ENCODE data around the gene EZR.

The EZR gene

DNA sequence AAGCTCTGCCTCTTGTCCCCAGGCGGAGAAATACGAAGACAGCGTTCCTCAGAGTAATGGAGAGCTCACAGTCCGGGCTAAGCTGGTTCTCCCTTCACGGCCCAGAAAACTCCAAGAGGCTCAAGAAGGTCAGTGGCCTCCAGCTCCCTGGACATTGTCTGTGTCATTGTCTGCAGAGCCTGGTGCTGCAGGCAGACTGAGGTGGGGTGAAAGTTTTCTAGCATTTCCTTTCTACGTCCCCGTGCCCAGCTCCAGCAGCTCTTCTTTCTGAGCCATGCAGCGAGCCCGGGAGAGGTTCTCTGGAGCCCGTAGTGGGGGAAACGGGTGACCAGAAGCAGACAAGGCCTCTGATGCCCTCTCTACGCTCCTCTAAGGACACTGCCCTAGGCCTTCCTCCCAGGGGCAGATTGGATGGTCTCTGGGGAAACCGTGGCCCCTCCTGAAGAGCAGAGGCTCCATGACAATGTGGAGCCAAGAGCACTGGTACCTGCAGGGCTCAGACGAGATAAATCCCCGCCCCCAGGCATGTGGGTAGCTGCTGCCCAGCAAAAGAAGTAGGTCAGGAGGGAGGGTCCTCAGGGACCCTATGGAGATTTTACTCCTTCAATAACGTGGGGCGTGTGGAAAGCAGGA is 58.4 kb downstream of the EZR start:
- DNase-seq (ENCODE audit: low spot score), result no peak

GRCh38 chr6:158759966-158760617 is 59.1 kb downstream of the EZR start:
- no peak for DNase-seq (ENCODE audit: low spot score)

GRCh38 chr6:158758941-158759479 is 60.2 kb downstream of the EZR start:
- DNase-seq (ENCODE audit: low spot score), result no peak

GRCh38 chr6:158758451-158758860 is 60.7 kb downstream of the EZR start:
- no peak for DNase-seq (ENCODE audit: low spot score)

- no peak for DNase-seq (ENCODE audit: low spot score)
Observed at GRCh38 chr6:158757753-158758090, 61.4 kb downstream of the EZR start.

DNA sequence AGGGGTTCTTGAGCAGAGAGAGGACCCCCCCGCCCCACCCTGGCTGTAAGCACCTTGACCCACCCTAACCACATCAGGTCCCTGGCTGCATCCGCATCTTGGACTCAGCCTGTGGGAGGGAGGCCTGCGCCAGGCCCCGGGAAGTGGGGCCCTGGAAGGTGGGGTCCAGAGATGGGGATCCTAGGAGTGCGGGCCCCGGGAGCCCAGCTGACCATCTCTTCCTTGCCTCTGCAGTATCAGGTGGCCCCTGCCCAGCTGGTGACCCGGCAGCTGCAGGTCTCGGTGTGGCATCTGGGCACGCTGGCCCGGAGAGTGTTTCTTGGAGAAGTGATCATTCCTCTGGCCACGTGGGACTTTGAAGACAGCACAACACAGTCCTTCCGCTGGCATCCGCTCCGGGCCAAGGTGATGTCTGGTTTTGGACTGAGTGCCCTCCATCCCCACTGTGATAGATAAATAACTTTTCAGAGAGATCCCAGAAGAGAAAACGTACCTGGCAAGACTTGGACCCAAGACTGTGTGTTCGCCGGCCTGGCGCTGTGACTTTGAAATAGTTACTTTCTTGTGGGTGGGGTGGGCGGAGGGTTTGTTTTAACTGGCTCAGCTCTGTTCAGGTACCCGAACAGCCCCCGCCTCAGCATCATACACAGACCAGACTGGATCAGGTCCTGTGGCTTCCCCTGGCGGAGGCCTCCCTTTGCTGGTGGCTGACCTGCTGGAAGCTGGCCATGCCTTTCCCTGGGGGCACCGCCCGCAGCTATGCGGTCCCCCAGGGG is 62.0 kb downstream of the EZR start:
- no peak for DNase-seq (ENCODE audit: low spot score)

- no peak for DNase-seq (ENCODE audit: low spot score)
Observed at GRCh38 chr6:158756126-158756525, 63.0 kb downstream of the EZR start.

- DNase-seq (ENCODE audit: low spot score), result no peak
Observed at GRCh38 chr6:158755636-158756035, 63.5 kb downstream of the EZR start.

DNA sequence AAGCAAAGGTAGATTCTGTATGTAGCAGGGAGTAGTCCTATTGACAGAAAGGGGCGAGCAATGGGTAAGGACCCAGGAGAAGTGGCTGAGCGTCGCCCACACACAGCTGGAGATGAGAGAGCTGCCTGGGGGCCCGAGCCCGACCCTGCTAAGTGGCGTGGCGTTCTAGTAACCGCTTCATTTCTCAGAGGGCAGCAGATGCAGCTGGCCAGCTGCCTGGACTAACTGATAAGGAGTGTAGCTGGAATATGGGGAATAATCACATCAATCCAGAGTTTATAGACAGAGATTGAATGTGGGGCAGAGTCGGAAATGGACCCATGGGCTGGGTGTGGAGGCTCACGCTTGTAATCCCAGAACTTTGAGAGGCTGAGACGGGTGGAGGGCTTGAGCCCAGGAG is 64.4 kb downstream of the EZR start:
- DNase-seq (ENCODE audit: low spot score), result no peak

DNA sequence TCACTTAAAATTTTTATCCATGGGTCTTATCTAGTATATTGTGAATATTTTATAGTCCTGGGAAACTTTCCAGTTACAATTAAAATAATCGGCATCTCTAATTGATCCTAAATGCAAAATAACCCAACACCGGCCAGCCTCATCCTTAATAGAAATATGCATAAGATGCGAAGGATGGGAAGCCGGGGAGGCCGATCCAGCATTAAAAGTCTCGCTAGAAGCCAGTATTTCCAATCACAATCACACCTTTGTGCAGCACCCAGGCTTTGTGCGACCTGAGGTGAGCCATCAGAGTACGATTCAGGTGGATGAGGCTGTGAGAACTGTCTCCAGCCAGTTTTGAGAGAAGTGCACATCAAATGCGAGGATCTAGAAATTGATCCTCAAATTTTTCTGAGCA is 65.4 kb downstream of the EZR start:
- no peak for DNase-seq (ENCODE audit: low spot score)

- no peak for DNase-seq (ENCODE audit: low spot score)
Observed at GRCh38 chr6:158752613-158753012, 66.6 kb downstream of the EZR start.

- no peak for DNase-seq (ENCODE audit: low spot score)
Observed at GRCh38 chr6:158751921-158752320, 67.2 kb downstream of the EZR start.

GRCh38 chr6:158751224-158751623 is 67.9 kb downstream of the EZR start:
- DNase-seq (ENCODE audit: low spot score), result no peak

- no peak for DNase-seq (ENCODE audit: low spot score)
Observed at GRCh38 chr6:158744986-158745430, 74.2 kb downstream of the EZR start.

DNA sequence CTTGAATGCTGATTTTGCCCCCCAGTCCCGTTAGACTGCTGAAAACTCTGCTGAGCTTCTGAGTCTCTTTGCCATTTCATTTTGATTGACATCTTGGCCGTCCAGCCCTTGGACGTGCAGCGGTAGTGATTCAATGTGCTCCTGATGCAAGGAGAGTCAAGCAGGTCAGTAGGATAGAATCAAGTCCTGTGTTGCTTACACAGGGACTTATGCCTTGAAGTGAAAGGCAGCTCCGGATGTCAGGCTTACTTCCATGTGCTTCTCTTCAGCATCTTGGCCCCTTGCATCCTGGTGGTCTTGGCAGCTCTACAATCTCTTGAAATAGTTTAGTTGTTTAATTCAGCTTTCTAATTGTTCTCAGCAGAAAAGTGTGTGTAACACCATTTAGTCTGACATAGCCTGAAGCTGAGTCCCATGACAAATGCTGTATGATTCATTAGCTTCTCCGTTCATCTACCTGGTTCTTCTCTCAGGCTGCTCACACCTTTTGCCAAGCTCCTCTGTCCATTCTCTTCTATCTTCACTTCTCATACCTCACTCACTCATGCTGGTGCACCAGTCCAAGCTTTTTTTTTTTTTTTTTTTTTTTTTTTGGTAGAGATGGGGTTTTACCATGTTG is 76.0 kb downstream of the EZR start:
- no peak for DNase-seq (ENCODE audit: low spot score)

GRCh38 chr6:158739673-158740072 is 79.5 kb downstream of the EZR start:
- DNase-seq (ENCODE audit: low spot score), result no peak

DNA sequence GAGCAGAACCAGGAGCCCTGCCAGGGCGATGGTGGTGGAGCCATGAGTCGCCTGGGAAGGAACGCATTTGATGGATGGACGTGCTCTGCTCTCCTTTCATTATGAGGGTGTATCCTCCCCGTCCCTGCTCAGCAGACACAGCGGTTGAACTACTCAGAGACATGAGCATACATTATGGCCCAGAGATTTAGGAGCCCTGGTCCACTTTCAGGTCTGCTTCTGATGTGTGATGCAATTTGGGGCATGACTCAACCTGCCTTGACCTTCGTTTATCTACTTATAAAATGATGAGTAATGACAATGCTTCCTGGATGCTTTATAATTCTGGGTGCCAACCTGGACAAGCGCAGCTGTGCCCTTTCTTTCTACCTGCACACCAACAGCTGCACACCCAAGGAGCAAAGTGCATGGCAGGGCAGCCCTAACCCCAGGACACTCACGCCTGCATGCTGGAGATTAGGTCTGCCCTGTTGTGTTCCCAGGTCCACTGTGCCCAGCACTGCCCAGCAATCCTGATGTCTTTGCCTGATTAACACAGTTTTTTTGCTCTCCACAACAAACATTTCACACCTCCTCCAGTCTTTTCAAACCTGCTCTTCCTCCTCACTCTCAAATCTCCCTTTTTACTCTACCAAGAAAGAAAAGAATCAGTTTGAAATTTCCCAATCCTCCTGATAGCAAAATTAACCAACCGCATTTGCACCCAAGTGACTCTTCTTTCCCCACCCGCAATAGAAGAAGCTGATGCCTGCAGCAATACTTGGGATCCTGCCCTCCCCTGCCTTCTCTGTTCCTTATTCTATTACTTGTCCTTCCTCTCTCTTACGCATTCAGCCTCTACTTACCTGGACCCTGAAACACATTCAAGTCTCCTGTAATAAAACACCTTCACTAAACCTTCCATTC is 81.2 kb downstream of the EZR start:
- DNase-seq (ENCODE audit: low spot score), result no peak

DNA sequence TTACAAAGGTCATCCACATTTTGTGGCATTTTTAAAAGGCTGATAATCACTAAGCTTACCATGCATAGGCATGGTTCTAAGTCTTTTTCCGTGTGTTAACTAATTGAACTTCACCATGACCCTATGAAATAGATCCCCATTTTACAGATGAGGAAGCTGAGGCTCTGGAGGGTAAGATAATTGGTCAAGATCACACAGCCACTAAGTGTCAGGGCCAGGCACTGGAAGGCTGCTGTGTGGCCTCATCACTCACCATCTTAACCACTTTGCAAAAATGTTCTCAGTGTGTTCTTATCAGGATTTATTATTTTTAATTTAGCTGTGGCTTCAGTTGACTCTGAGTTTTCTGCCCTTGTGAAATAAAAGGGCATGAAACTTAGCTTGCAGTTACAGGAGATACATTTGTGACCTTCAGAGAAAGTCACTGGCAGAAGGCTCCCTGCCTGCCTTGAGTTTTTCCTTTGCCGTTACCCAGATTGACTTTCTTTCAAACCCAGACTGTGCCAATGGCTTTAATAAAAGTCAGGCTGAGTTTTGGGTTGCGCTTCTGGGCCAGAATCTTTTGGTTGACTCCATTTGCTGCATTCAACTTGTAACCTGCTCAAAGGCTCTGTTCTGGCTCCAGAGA is 82.0 kb downstream of the EZR start:
- DNase-seq (ENCODE audit: low spot score), result no peak

DNA sequence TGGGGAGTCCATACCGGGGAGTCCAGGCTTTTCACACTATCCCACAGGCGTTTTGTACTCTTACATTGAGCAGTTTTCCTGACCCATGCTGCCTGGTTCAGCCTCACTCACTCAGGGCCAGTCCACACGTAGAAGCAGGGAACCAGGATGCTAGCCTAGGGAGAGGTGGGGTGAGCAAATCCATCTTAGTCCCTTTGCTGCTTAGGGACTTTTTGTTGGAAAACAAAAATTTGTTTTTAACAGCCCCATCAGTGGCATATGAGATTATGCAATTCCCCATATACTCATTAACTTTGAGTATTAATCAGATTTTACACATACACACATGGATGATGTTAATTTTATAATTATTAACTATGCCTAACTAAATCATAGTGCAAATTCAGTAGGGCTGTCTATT is 84.2 kb downstream of the EZR start:
- DNase-seq (ENCODE audit: low spot score), result no peak

DNA sequence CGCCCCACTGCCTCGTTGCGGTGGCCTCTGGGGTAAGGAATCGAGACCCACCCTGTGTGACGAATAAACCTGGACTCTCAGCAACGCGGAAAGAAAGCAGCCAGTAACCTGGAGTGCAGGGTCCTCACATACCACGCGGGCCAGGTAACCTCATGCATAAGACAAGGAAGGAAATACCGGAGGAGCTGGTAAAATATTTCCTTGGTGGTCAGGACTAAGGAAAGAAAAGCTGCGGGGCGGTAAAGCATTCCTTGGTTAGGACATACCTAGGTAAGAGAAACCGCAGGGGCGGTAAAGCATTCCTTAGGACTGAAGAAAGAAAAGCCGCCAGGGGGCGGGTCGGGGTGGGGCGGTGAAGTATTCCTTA is 88.6 kb downstream of the EZR start:
- DNase-seq (ENCODE audit: low spot score), result no peak

DNA sequence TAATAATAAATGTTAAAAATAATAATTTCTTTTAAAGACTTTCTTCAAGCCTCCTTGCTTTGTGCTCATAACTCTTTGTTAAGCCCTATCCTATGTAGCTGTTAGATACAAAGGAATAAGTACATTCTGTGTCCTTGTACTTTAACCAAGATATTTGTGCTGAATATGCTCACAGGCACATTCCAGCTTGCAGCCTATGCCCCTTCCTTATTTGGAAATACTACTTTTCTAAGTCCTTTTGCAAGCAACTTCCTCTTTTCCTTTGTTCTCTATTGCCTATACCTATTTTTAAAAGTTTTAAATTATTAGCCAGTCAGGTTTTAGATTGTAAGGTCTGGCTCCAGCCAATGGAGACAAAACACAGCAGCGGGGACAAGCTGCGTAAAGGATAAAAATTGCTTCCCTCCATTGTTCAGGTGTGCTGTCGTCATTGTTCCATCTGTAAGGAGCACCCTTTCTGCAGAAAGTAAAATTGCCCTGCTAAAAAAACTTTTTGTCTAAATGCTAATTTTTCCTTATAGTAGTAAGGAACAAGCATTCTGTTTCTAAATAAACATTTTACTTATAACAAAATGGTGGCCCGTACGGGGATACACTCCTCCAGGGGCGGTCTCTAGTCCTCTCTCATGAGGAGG is 89.1 kb downstream of the EZR start:
- DNase-seq (ENCODE audit: low spot score), result no peak
